H9 (cell line): ENCODE data around the gene TRIM17. TPM values are rescaled to one million over a fixed set of nuclear protein-coding genes. Genes with fewer than 3 reads are reported as not detected.

Experiments
- DNase-seq: peaks from one replicate; pipeline ENCODE4 v3.0.0-alpha.2; 2017
- H2AFZ ChIP-seq: one replicate; pipeline ENCODE4 v1.6.1; 2013; ENCODE audit warnings: mild to moderate bottlenecking, low read length, control low read depth, moderate library complexity
- H2AK5ac ChIP-seq: 2 replicates; pipeline ENCODE4 v1.6.1; 2013; ENCODE audit warnings: low read length, control low read depth, mixed read lengths; ENCODE audit not compliant: insufficient read length
- H2BK120ac ChIP-seq: one replicate; pipeline ENCODE4 v1.6.1; 2013; ENCODE audit warnings: low read depth, mild to moderate bottlenecking, low read length, control low read depth, inconsistent platforms; ENCODE audit not compliant: poor library complexity, severe bottlenecking
- H2BK12ac ChIP-seq: 2 replicates; pipeline ENCODE4 v1.6.1; 2013; ENCODE audit warnings: low read length, control low read depth, mixed read lengths, low read depth; ENCODE audit not compliant: insufficient read length
- H2BK15ac ChIP-seq: 2 replicates; pipeline ENCODE4 v1.6.1; 2013; ENCODE audit warnings: low read depth, low read length, control low read depth
- H2BK20ac ChIP-seq: one replicate; pipeline ENCODE4 v1.6.1; 2013; ENCODE audit warnings: low read depth, mild to moderate bottlenecking, low read length, control low read depth, inconsistent platforms; ENCODE audit not compliant: poor library complexity, severe bottlenecking
- H2BK5ac ChIP-seq: 2 replicates; pipeline ENCODE4 v1.6.1; 2013; ENCODE audit warnings: low read length, control low read depth, mixed read lengths; ENCODE audit not compliant: insufficient read length
- H3K14ac ChIP-seq: 2 replicates; pipeline ENCODE4 v1.6.1; 2013; ENCODE audit warnings: low read length, control low read depth; ENCODE audit not compliant: insufficient read depth
- H3K18ac ChIP-seq: 2 replicates; pipeline ENCODE4 v1.6.1; 2013; ENCODE audit warnings: low read depth, mild to moderate bottlenecking, mixed read lengths, low read length, control low read depth; ENCODE audit not compliant: insufficient read length
- H3K23ac ChIP-seq: 2 replicates; pipeline ENCODE4 v1.6.1; 2013; ENCODE audit warnings: low read length, control low read depth, mixed read lengths, low read depth; ENCODE audit not compliant: insufficient read length
- H3K23me2 ChIP-seq: 2 replicates; pipeline ENCODE4 v1.6.1; 2013; ENCODE audit warnings: low read depth, mild to moderate bottlenecking, mixed read lengths, low read length, control low read depth; ENCODE audit not compliant: insufficient read length, poor library complexity, severe bottlenecking
- H3K27ac ChIP-seq: 2 replicates; pipeline ENCODE4 v1.5.1; 2013; ENCODE audit warnings: low read length, control low read depth, mixed read lengths, low read depth; ENCODE audit not compliant: insufficient read length
- H3K27me3 ChIP-seq: 2 replicates; pipeline ENCODE4 v1.6.1; 2013; ENCODE audit warnings: low read length, control low read depth, inconsistent platforms; ENCODE audit not compliant: insufficient read depth
- H3K4ac ChIP-seq: 2 replicates; pipeline ENCODE4 v1.6.1; 2013; ENCODE audit warnings: low read depth, mild to moderate bottlenecking, control low read depth, inconsistent platforms, low read length, moderate library complexity
- H3K4me1 ChIP-seq: 2 replicates; pipeline ENCODE4 v1.6.1; 2013; ENCODE audit warnings: low read length, control low read depth, inconsistent platforms; ENCODE audit not compliant: insufficient read depth
- H3K4me2 ChIP-seq: 2 replicates; pipeline ENCODE4 v1.6.1; 2013; ENCODE audit warnings: low read length, control low read depth, mixed read lengths; ENCODE audit not compliant: insufficient read length, insufficient read depth
- H3K56ac ChIP-seq: 2 replicates; pipeline ENCODE4 v1.6.1; 2013; ENCODE audit warnings: low read depth, mild to moderate bottlenecking, mixed read lengths, low read length, control low read depth; ENCODE audit not compliant: insufficient read length
- H3K79me1 ChIP-seq: 2 replicates; pipeline ENCODE4 v1.6.1; 2013; ENCODE audit warnings: low read depth, mild to moderate bottlenecking, moderate library complexity, low read length, control low read depth, inconsistent platforms; ENCODE audit not compliant: insufficient read depth, poor library complexity, severe bottlenecking
- H3K79me2 ChIP-seq: 2 replicates; pipeline ENCODE4 v1.6.1; 2013; ENCODE audit warnings: low read length, control low read depth, inconsistent platforms; ENCODE audit not compliant: insufficient read depth
- H3K9ac ChIP-seq: 2 replicates; pipeline ENCODE4 v1.6.1; 2013; ENCODE audit warnings: low read length, control low read depth, mixed read lengths; ENCODE audit not compliant: insufficient read length; ENCODE audit errors: extremely low read depth
- H3K9me3 ChIP-seq: one replicate; pipeline ENCODE4 v1.6.1; 2013; ENCODE audit warnings: low read depth, low read length, inconsistent platforms; ENCODE audit not compliant: control insufficient read depth
- H3T11ph ChIP-seq: one replicate; pipeline ENCODE4 v1.6.1; 2013; ENCODE audit warnings: mild to moderate bottlenecking, low read length, control low read depth, inconsistent platforms
- H4K20me1 ChIP-seq: one replicate; pipeline ENCODE4 v1.6.1; 2013; ENCODE audit not compliant: control insufficient read depth, insufficient read length, insufficient read depth
- H4K5ac ChIP-seq: 2 replicates; pipeline ENCODE4 v1.6.1; 2013; ENCODE audit warnings: low read depth, mild to moderate bottlenecking, mixed read lengths, low read length, control low read depth; ENCODE audit not compliant: insufficient read length
- H4K8ac ChIP-seq: replicated peaks from 2 replicates; pipeline ENCODE4 v1.6.1; 2013; ENCODE audit warnings: low read length, control low read depth, mixed read lengths, low read depth; ENCODE audit not compliant: insufficient read length
- H4K91ac ChIP-seq: 2 replicates; pipeline ENCODE4 v1.6.1; 2013; ENCODE audit warnings: low read depth, mild to moderate bottlenecking, moderate library complexity, mixed read lengths, low read length, control low read depth; ENCODE audit not compliant: insufficient read length
- H3K27ac Mint-ChIP-seq, 3 experiments: 2 replicates in 2 of 3; 3 replicates in 1 of 3; pipeline ENCODE4 v1.8.0; 2020 to 2021; ENCODE audit warnings: mixed read lengths in 3 of 3, mild to moderate bottlenecking in 1 of 3, moderate library complexity in 1 of 3
- H3K27me3 Mint-ChIP-seq: 2 replicates; pipeline ENCODE4 v1.8.0; 2021; ENCODE audit warnings: low read depth, mild to moderate bottlenecking, moderate library complexity, mixed read lengths
- H3K36me3 Mint-ChIP-seq, 3 experiments: 2 replicates in 2 of 3; 3 replicates in 1 of 3; pipeline ENCODE4 v1.8.0; 2020 to 2021; ENCODE audit warnings: low read depth in 3 of 3, mixed read lengths in 3 of 3; ENCODE audit not compliant: insufficient read depth in 1 of 3
- H3K4me1 Mint-ChIP-seq, 2 experiments: 2 replicates each; pipeline ENCODE4 v1.8.0; 2020; ENCODE audit warnings: mixed read lengths in 2 of 2
- H3K4me3 Mint-ChIP-seq, 2 experiments: 2 replicates in 1 of 2; 3 replicates in 1 of 2; pipeline ENCODE4 v1.8.0; 2020 to 2021; ENCODE audit warnings: mild to moderate bottlenecking in 2 of 2, mixed read lengths in 2 of 2, moderate library complexity in 1 of 2
- H3K9me3 Mint-ChIP-seq, 2 experiments: 2 replicates in 1 of 2; 3 replicates in 1 of 2; pipeline ENCODE4 v1.8.0; 2020; ENCODE audit warnings: mild to moderate bottlenecking in 2 of 2, mixed read lengths in 2 of 2, moderate library complexity in 1 of 2
- CTCF ChIP-seq: fragments of 200-600 bp; sonication (generic); conservative IDR thresholded peaks from 3 replicates; pipeline ENCODE4 v1.8.0; 2021; ENCODE audit warnings: antibody characterized with exemption, mild to moderate bottlenecking
- WGBS: extraction: QIAGEN DNeasy Blood & Tissue Kit; methylation state at CpG from one replicate; pipeline ENCODE4 v1.1.7; 2013; ENCODE audit warnings: missing lambda C conversion rate, low lambda C conversion rate, mixed read lengths; ENCODE audit not compliant: insufficient read length; ENCODE audit errors: extremely low coverage; 5-methylcytosine and 5-hydroxymethylcytosine counted together
- total RNA-seq: library from RNA; stranded (reverse); gene quantifications from 2 replicates; pipeline ENCODE4 v1.2.1, GENCODE V29; 2021

TRIM17 gene
- total RNA-seq, 1 experiment from 2014 or later = 2.8 TPM

GRCh38 chr1:228414511-228415211 lies 2.0 kb downstream of the TRIM17 start:
- Histone ChIP-seq H3K4me2 (no peak overlapping the region), H3K14ac (no peak overlapping the region; the same call in 1 of the 2 replicates), H3K27ac (no peak overlapping the region), H4K91ac (no peak overlapping the region), H2AFZ (no peak overlapping the region), H3K4ac (no peak overlapping the region), H3T11ph (no peak overlapping the region), H3K79me1 (no peaks in the 10 kb centered on the region), H4K5ac (no peak overlapping the region), H3K27me3 (peaks cover 23% of the 10 kb centered on the region; the same call in 1 of the 2 replicates), H3K9ac (no peak overlapping the region), H3K18ac (no peak overlapping the region), H4K8ac (no peak overlapping the region), H3K79me2 (no peaks in the 10 kb centered on the region), H2BK15ac (no peak overlapping the region), H3K23me2 (no peaks in the 10 kb centered on the region), H3K9me3 (no peaks in the 10 kb centered on the region), H2BK12ac (no peak overlapping the region), H2BK5ac (no peak overlapping the region), H2BK120ac (no peak overlapping the region), H3K23ac (no peak overlapping the region), H2AK5ac (no peak overlapping the region), H2BK20ac (no peak overlapping the region), H3K4me1 (no peaks in the 10 kb centered on the region), H3K56ac (no peak overlapping the region), H4K20me1 (peaks cover 2% of the 10 kb centered on the region)
- no peak for TF ChIP-seq CTCF
- H3K36me3 Mint-ChIP-seq = peaks cover 0 to 10% (median 3%) of the 10 kb centered on the region in 3 experiments; a peak in 6 of 7 replicates
- peaks cover 63% of the 10 kb centered on the region for H3K27me3 Mint-ChIP-seq
- H3K4me3 Mint-ChIP-seq = 0 out of 5 replicates have a peak overlapping the region, but pooled peaks of 1 of the 2 experiments have one; percentile 77
- WGBS = no CpG with 5 or more reads among the region's 25 CpGs
- no peak overlapping the region for H3K27ac Mint-ChIP-seq
- no peak for DNase-seq
- no peaks in the 10 kb centered on the region for H3K9me3 Mint-ChIP-seq
- H3K4me1 Mint-ChIP-seq = peaks cover 16 to 17% of the 10 kb centered on the region in 2 experiments
